Omental fat pad (tissue), 4 donors: ENCODE measurements around the gene URM1. TPM values are rescaled to one million over a fixed set of nuclear protein-coding genes. Genes with fewer than 3 reads are reported as not detected.

Experiments used
- ATAC-seq: fragments of 150-250 bp; one replicate; pipeline ENCODE4 v1.9.1; 2016; ENCODE audit warnings: mild to moderate bottlenecking, moderate library complexity; ENCODE audit not compliant: low FRiP score
- DNase-seq: peaks from one replicate; pipeline ENCODE4 v3.0.0-alpha.2; 2019; ENCODE audit warnings: low spot score
- total RNA-seq, 4 donors: library from RNA; depleted of rRNA; stranded (reverse); fragments of >200 nt; gene quantifications; one replicate each; pipeline ENCODE4 v1.1.0, GENCODE V29; 2016
- TF ChIP-seq, protein P1 (sequence below), 3 donors: fragments of 450-650 bp; IDR thresholded peaks; one replicate each; pipeline ENCODE4 v1.5.1; 2016 to 2017; ENCODE audit warnings: antibody characterized with exemption in 3 of 3, mild to moderate bottlenecking in 3 of 3, moderate library complexity in 2 of 3

Gene URM1
- total RNA-seq, 4 donors from 2014 or later = 19.8 to 26.0 (median 23.8) TPM

DNA sequence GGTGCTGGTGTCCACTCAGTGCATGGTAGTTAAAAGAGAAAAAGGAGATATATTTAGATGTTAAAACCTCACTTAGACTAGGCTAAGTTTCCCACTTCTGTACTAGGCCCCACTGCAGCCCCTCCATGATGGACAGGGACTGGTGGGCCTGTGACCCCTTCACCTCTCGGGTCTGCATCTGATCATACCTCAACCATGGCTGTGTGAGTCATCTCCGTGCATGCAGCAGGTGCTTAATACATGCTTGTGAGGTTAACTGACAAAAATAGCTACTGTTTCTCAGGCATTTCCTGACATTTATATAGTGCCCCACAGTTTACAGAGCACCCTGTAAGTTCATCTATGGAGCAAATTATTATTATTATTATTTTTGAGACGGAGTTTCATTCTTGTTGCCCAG, 8.4 kb upstream of the URM1 start:
- DNase-seq (no peak), ATAC-seq (no peak)
- TF ChIP-seq, protein P1, sequence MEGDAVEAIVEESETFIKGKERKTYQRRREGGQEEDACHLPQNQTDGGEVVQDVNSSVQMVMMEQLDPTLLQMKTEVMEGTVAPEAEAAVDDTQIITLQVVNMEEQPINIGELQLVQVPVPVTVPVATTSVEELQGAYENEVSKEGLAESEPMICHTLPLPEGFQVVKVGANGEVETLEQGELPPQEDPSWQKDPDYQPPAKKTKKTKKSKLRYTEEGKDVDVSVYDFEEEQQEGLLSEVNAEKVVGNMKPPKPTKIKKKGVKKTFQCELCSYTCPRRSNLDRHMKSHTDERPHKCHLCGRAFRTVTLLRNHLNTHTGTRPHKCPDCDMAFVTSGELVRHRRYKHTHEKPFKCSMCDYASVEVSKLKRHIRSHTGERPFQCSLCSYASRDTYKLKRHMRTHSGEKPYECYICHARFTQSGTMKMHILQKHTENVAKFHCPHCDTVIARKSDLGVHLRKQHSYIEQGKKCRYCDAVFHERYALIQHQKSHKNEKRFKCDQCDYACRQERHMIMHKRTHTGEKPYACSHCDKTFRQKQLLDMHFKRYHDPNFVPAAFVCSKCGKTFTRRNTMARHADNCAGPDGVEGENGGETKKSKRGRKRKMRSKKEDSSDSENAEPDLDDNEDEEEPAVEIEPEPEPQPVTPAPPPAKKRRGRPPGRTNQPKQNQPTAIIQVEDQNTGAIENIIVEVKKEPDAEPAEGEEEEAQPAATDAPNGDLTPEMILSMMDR (IDR thresholded peaks at IDR 0.05) = no peak

DNA sequence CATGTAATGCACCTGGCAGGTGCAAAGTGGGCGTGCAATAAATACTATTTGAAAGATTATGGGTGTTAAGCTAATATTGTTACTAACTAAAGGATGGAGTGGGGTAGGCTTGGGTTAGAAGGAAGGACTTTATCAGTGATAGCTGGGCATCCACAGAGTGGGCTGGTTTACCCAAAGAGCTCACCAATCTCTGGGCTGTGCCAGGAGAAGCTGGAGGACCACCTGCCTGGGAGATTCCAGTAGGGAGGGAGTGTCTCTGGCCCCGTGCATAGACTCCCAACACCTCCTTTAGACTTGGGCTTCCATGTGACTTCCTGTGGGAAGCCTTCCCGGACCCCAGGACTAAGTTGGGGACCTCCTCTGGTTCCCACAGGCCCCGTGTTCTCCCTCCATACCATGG, 5.6 kb upstream of the URM1 start:
- no peak for ATAC-seq
- no peak for DNase-seq
- TF ChIP-seq, protein P1 (IDR thresholded peaks at IDR 0.05) = no peak

DNA sequence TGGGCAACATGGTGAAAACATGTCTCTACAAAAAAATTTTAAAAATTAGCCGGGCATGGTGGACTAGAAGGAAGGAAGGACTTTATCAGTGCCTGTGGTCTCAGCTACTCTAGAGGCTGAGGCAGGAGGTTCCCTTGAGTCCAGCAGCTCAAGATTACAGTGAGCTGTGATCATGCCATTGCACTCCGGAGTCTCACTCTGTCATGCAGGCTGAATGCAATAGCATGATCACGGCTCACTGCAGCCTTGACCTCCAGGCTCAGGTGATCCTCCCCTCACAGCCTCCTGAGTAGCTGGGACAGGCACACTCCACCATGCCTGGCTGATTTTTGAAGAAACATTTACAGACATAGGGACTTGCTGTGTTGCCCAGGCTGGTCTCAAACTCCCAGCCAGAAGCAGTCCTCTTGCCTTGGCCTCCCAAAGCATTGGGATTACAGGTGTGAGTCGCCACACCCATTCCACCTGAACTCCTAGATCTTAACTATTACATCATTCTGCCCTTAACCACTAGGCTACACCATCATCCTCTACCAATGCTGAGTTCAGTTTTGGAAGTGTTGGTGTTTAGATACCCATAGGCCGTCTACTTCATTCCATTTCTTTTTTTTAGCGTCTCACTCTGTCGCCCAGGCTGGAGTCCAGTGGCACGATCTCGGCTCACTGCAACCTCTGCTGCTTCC, 2.0 kb upstream of the URM1 start:
- no peak for ATAC-seq
- TF ChIP-seq, protein P1 (IDR thresholded peaks at IDR 0.05) = no peak
- no peak for DNase-seq

DNA sequence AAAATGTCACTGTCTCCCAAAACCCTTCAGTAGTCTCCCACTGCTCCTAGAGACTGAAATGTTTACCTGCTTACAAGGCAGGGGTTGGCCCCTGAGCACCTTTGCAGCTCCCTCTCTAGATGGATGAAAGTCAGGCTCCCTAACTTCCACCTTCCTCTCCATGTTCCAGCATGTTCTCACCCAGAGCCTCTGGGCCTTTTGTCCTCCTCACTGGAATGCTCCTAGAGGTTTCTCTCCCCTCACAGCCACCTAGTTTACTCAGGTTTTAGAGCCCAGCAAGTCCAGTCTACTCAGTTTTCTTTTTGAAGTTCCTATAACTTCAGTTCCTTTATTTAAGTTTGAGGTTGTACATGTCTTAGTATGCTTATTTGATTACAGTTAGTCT, 815 bp upstream of the URM1 start:
- DNase-seq = no peak
- TF ChIP-seq, protein P1 (IDR thresholded peaks at IDR 0.05) = no peak
- no peak for ATAC-seq

DNA sequence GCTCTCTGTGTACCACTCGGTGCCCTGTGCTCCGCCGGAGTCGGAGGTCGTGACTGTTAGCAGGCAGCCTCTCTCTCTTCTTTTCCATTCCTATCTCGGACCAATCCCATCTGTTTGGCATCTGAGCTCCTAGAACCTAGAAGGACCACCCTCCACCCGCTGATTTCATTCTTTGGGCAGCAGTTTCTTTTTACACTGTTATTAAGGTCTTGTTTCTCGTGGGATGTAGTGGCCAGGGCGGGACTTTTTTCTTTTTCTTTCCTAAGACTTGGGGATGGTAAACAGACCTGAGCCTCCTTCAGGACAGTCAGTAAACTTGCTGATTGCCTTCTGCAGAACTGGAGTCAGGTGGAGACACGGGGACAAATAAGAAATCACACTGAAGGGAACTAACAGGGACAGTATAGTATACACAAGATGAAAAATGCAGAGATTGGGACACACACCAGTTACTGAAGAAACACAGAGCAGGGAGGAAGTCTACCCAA, 500 bp downstream of the URM1 start:
- ATAC-seq (no peak), DNase-seq (no peak)
- TF ChIP-seq, protein P1 (IDR thresholded peaks at IDR 0.05) = no peak

DNA sequence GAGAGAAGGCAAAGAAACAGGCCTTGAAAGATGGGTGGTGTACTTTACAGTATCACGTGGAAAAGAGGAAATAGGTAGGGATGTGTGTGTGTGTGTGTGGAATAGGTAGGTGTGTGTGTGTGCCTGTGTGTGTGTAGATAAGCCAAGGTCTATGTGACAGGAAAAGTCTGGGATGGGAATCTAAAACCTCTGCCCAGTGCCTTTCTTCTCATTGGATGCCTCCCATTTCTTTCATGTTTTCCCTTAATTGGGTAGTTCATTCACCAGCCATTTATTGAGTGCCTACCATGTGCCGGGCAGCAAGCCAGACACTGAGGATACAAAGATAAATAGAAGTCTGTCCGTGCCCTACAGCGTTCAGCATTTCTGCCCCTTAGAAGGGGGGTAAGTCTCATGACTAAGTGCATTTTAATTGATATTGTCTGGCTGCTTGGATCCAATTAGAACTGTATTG, 1.0 kb downstream of the URM1 start:
- DNase-seq (no peak), ATAC-seq (no peak)
- TF ChIP-seq, protein P1 (IDR thresholded peaks at IDR 0.05) = no peak

DNA sequence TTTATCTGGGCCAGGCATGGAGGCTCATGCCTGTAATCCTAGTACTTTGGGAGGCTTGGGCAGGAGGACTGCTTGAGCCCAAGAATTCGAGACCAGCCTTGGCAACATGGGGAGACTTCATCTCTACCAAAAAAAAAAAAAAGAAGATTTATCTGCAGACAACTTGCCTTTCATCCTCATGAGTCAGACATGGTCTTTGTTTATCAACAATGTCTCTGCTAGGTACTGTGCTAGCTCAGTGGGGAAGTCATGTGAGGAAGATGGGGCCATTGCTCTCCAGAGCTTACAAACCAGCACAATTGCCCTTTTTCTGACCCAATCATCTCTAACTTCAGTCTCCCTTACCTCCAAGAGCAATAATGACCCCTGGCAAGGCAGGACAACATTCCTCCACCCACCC, 1.6 kb downstream of the URM1 start:
- DNase-seq (no peak), ATAC-seq (no peak)
- TF ChIP-seq, protein P1 (IDR thresholded peaks at IDR 0.05) = no peak
